ENCODE results near the gene EPOP. TPM values are rescaled to one million over a fixed set of nuclear protein-coding genes. Genes with fewer than 3 reads are reported as not detected.
A peak's percentile ranks its signal among the peaks of the same experiment; 100 is the strongest.

Gene EPOP
- total RNA-seq, 1 experiment from 2014 or later: 12.6 TPM

DNA sequence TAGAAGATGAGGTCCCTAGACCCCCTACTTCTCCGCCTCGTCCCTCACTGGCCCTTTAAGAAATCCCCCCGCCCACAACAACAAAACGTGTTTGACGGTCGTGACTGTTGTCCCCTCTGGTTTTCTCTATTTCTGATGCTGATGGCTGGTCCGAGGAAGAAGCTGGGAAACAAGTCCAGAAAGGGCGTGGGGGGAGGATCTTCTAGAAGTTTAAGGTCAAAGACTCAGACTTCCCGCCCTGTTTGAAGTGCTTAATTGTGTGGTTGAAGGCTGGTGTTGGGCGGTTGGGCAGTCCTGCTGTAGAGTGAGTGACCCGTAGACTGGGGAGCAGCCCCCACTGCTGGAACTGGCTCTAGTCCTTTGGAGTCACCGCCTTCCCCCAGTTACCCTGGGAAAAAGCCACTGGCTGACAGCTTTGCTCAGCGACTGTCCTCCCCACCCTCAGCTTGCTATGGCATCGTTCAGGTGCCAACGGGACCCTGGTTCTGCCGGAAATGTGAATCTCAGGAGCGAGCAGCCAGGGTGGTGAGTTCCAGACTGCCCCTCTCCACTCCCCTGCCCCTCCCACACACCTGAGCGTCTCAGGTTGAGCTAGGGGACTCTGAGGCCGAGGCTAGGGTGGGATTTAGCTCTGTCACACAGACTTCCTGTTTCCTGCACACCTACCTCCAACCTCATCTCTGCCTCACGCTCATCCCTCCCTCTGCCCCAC, 31.9 kb upstream of the EPOP start:
- Histone ChIP-seq H3K27me3 (ENCODE audit: low read length) (no peaks in the 10 kb centered on the region), H3K36me3 (ENCODE audit: low read depth, low read length) (no peaks in the 10 kb centered on the region), H3K9me3 (ENCODE audit: low read length) (no peaks in the 10 kb centered on the region), H3F3A (ENCODE audit: low read length, unreplicated experiment) (no peaks in the 10 kb centered on the region), H3K79me2 (ENCODE audit: low read length) (peaks cover 35% of the 10 kb centered on the region), H3K4me3 (ENCODE audit: low read length) (peak overlapping the region; percentile 92), H3K4me2 (ENCODE audit: low read length) (peak overlapping the region; percentile 96), H3K27ac (ENCODE audit: low read length) (no peak overlapping the region), H2AFZ (ENCODE audit: low read length) (peak overlapping the region; percentile 81), H4K20me1 (ENCODE audit: low read length) (no peaks in the 10 kb centered on the region), H3K9me2 (replicated peaks; ENCODE audit: low read length) (no peaks in the 10 kb centered on the region), H3K4me1 (ENCODE audit: insufficient read depth, low read length) (peaks cover 24% of the 10 kb centered on the region), H3K9ac (ENCODE audit: low read length) (peak overlapping the region; percentile 56)
- ChIA-PET POLR2A (ENCODE audit: unreplicated experiment) (no interaction called here), CTCF (interaction anchor here (1.0 kb wide), 1 partner anchor 29 kb away, joined by 3 read pairs; no protein-coding TSS in a partner anchor)
- TF ChIP-seq EZH2phosphoT487 (IDR thresholded peaks at IDR 0.05; ENCODE audit: borderline replicate concordance, low read length) (no peak), EZH2 (IDR thresholded peaks at IDR 0.05; ENCODE audit: low read length, unreplicated experiment) (no peak)
- TF ChIP-seq, protein P1, sequence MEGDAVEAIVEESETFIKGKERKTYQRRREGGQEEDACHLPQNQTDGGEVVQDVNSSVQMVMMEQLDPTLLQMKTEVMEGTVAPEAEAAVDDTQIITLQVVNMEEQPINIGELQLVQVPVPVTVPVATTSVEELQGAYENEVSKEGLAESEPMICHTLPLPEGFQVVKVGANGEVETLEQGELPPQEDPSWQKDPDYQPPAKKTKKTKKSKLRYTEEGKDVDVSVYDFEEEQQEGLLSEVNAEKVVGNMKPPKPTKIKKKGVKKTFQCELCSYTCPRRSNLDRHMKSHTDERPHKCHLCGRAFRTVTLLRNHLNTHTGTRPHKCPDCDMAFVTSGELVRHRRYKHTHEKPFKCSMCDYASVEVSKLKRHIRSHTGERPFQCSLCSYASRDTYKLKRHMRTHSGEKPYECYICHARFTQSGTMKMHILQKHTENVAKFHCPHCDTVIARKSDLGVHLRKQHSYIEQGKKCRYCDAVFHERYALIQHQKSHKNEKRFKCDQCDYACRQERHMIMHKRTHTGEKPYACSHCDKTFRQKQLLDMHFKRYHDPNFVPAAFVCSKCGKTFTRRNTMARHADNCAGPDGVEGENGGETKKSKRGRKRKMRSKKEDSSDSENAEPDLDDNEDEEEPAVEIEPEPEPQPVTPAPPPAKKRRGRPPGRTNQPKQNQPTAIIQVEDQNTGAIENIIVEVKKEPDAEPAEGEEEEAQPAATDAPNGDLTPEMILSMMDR (conservative IDR thresholded peaks at IDR 0.05; ENCODE audit: low read depth, low read length): no peak
- intact Hi-C loops (cut with micrococcal nuclease): no loop called here
- DNase-seq: no peak
- ATAC-seq: no peak
- no TSS peak for BruUV-seq (replicated peaks)

DNA sequence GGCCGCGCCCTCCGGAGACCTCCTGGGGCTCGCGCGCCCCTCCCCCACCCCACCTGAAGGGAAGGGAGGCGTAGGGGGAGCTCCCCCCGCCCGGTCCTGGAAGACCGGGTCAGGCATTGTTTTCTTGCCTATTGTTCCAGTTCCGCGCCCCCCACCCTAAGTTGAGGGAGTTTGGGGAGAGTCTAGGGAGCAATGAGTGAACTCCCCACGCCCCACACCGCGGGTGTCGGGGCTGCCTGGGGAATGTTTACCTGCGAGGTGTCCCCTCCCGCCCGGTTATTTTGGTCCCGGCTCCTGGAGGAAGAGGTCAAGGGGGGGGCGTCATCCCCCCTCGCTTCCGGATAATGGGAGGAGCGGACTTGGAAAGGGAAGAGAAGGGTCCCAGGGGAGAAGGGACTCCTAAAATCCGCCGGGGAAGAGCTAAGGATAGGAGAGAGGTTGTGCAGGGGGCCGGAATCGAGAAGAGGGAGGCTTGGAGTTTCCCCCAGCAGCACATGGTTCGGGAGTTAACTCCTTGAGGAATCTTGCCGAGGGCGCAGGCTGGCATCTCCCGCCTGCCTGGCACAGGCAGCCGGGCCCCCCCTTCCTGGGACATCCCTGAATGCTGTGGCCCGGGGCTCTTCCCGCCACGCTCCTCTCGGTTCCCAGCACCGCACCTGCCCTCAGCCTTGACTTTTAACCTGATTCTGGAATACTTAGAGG, 31.2 kb upstream of the EPOP start:
- H3K27me3 ChIP-seq (ENCODE audit: low read length): no peaks in the 10 kb centered on the region
- intact Hi-C loops (cut with micrococcal nuclease): no loop called here
- BruUV-seq (replicated peaks): no TSS peak
- no peaks in the 10 kb centered on the region for H3K9me2 ChIP-seq (replicated peaks; ENCODE audit: low read length)
- no peak overlapping the region for H3K27ac ChIP-seq (ENCODE audit: low read length)
- ChIA-PET CTCF (interaction anchor here (1.0 kb wide), 1 partner anchor 29 kb away, joined by 3 read pairs; no protein-coding TSS in a partner anchor), POLR2A (ENCODE audit: unreplicated experiment) (no interaction called here)
- peak overlapping the region; percentile 92 for H3K4me3 ChIP-seq (ENCODE audit: low read length)
- peak overlapping the region; percentile 96 for H3K4me2 ChIP-seq (ENCODE audit: low read length)
- peak overlapping the region; percentile 56 for H3K9ac ChIP-seq (ENCODE audit: low read length)
- no peaks in the 10 kb centered on the region for H4K20me1 ChIP-seq (ENCODE audit: low read length)
- DNase-seq: peak; percentile 24
- peak overlapping the region; percentile 81 for H2AFZ ChIP-seq (ENCODE audit: low read length)
- H3F3A ChIP-seq (ENCODE audit: low read length, unreplicated experiment): no peaks in the 10 kb centered on the region
- no peak for ATAC-seq
- no peak for TF ChIP-seq EZH2 (IDR thresholded peaks at IDR 0.05; ENCODE audit: low read length, unreplicated experiment)
- TF ChIP-seq, protein P1 (conservative IDR thresholded peaks at IDR 0.05; ENCODE audit: low read depth, low read length): no peak
- TF ChIP-seq EZH2phosphoT487 (IDR thresholded peaks at IDR 0.05; ENCODE audit: borderline replicate concordance, low read length): no peak
- peaks cover 35% of the 10 kb centered on the region for H3K79me2 ChIP-seq (ENCODE audit: low read length)
- H3K36me3 ChIP-seq (ENCODE audit: low read depth, low read length): no peaks in the 10 kb centered on the region
- H3K9me3 ChIP-seq (ENCODE audit: low read length): no peaks in the 10 kb centered on the region
- peaks cover 28% of the 10 kb centered on the region for H3K4me1 ChIP-seq (ENCODE audit: insufficient read depth, low read length)

DNA sequence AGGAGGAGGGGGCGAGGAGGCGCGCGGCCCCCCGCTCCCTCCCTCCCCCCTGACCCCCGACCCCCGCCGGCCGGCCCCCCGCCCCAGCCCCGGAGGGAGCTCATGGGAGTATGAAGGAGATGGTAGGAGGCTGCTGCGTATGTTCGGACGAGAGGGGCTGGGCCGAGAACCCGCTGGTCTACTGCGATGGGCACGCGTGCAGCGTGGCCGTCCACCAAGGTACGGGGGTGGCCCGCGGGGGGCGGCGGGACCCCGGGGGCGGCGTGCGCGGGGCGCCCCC, 30.7 kb upstream of the EPOP start:
- TF ChIP-seq EZH2phosphoT487 (IDR thresholded peaks at IDR 0.05; ENCODE audit: borderline replicate concordance, low read length) (no peak), EZH2 (IDR thresholded peaks at IDR 0.05; ENCODE audit: low read length, unreplicated experiment) (no peak)
- TF ChIP-seq, protein P1 (conservative IDR thresholded peaks at IDR 0.05; ENCODE audit: low read depth, low read length): no peak
- peak overlapping the region; percentile 92 for H3K4me3 ChIP-seq (ENCODE audit: low read length)
- DNase-seq (no peak), ATAC-seq (peak; percentile 3; the same call in 1 of the 2 replicates)
- H3K79me2 ChIP-seq (ENCODE audit: low read length): peaks cover 35% of the 10 kb centered on the region
- H3K9me3 ChIP-seq (ENCODE audit: low read length): no peaks in the 10 kb centered on the region
- BruUV-seq (replicated peaks): no TSS peak
- no peaks in the 10 kb centered on the region for H3K9me2 ChIP-seq (replicated peaks; ENCODE audit: low read length)
- H3K4me1 ChIP-seq (ENCODE audit: insufficient read depth, low read length): peaks cover 28% of the 10 kb centered on the region
- intact Hi-C loops (cut with micrococcal nuclease): no loop called here
- no peaks in the 10 kb centered on the region for H3K27me3 ChIP-seq (ENCODE audit: low read length)
- peak overlapping the region; percentile 56; the same call in 1 of the 2 replicates for H3K9ac ChIP-seq (ENCODE audit: low read length)
- no peak overlapping the region for H3K27ac ChIP-seq (ENCODE audit: low read length)
- H3F3A ChIP-seq (ENCODE audit: low read length, unreplicated experiment): no peaks in the 10 kb centered on the region
- peak overlapping the region; percentile 96 for H3K4me2 ChIP-seq (ENCODE audit: low read length)
- no peaks in the 10 kb centered on the region for H4K20me1 ChIP-seq (ENCODE audit: low read length)
- H2AFZ ChIP-seq (ENCODE audit: low read length): peak overlapping the region; percentile 81; the same call in 1 of the 2 replicates
- ChIA-PET CTCF (interaction anchor here (1.0 kb wide), 1 partner anchor 30 kb away, joined by 3 read pairs; no protein-coding TSS in a partner anchor), POLR2A (ENCODE audit: unreplicated experiment) (no interaction called here)
- H3K36me3 ChIP-seq (ENCODE audit: low read depth, low read length): no peaks in the 10 kb centered on the region
